ENCODE data around the gene PDE4A.
"Not testable (repeated sequence)": the region's sequence is repeated elsewhere in the genome, so short reads cannot be mapped to it uniquely, and the experiment has no call there.

The PDE4A gene

GRCh38 chr19:10404888-10405820, 15.2 kb upstream of the PDE4A start:
- no peak for DNase-seq

- DNase-seq, result no peak
Measured at GRCh38 chr19:10406191-10406590, 14.1 kb upstream of the PDE4A start.

GRCh38 chr19:10407096-10407495, 13.2 kb upstream of the PDE4A start:
- no peak for DNase-seq

GRCh38 chr19:10408511-10409283, 11.6 kb upstream of the PDE4A start:
- no peak for DNase-seq

GRCh38 chr19:10411224-10411623, 9.1 kb upstream of the PDE4A start:
- DNase-seq, result not testable (repeated sequence)

GRCh38 chr19:10412257-10412977, 7.9 kb upstream of the PDE4A start:
- no peak for DNase-seq

GRCh38 chr19:10416083-10416379, 4.3 kb upstream of the PDE4A start:
- no peak for DNase-seq

- DNase-seq, result peak; percentile 64
Measured at GRCh38 chr19:10416380-10417257, 3.7 kb upstream of the PDE4A start.

- DNase-seq, result no peak
Measured at GRCh38 chr19:10417541-10418234, 2.6 kb upstream of the PDE4A start.

- DNase-seq, result no peak
Measured at GRCh38 chr19:10418235-10418484, 2.2 kb upstream of the PDE4A start.

GRCh38 chr19:10418485-10419199, 1.7 kb upstream of the PDE4A start:
- no peak for DNase-seq

- no peak for DNase-seq
Measured at GRCh38 chr19:10419200-10419645, 1.1 kb upstream of the PDE4A start.

- DNase-seq, result no peak
Measured at GRCh38 chr19:10419646-10420443, 493 bp upstream of the PDE4A start.

- no peak for DNase-seq
Measured at GRCh38 chr19:10421240-10422045, 1.1 kb downstream of the PDE4A start.

- DNase-seq, result no peak
Measured at GRCh38 chr19:10422046-10422461, 1.7 kb downstream of the PDE4A start.

GRCh38 chr19:10422846-10423245, 2.5 kb downstream of the PDE4A start:
- DNase-seq, result no peak

GRCh38 chr19:10424011-10424637, 3.8 kb downstream of the PDE4A start:
- peak; percentile 26 for DNase-seq

GRCh38 chr19:10427169-10427568, 6.8 kb downstream of the PDE4A start:
- no peak for DNase-seq

GRCh38 chr19:10428996-10429381, 8.7 kb downstream of the PDE4A start:
- no peak for DNase-seq

Data from NCI-H1092 (cell line).